GM19099 (cell line): ENCODE results near the gene DLK1.

Source experiments
- POLR2A ChIP-seq: IDR thresholded peaks from 3 replicates; pipeline ENCODE4 v1.6.1; 2011; ENCODE audit warnings: low read depth; ENCODE audit not compliant: insufficient read length; ENCODE audit errors: extremely low read depth

DLK1 gene

DNA sequence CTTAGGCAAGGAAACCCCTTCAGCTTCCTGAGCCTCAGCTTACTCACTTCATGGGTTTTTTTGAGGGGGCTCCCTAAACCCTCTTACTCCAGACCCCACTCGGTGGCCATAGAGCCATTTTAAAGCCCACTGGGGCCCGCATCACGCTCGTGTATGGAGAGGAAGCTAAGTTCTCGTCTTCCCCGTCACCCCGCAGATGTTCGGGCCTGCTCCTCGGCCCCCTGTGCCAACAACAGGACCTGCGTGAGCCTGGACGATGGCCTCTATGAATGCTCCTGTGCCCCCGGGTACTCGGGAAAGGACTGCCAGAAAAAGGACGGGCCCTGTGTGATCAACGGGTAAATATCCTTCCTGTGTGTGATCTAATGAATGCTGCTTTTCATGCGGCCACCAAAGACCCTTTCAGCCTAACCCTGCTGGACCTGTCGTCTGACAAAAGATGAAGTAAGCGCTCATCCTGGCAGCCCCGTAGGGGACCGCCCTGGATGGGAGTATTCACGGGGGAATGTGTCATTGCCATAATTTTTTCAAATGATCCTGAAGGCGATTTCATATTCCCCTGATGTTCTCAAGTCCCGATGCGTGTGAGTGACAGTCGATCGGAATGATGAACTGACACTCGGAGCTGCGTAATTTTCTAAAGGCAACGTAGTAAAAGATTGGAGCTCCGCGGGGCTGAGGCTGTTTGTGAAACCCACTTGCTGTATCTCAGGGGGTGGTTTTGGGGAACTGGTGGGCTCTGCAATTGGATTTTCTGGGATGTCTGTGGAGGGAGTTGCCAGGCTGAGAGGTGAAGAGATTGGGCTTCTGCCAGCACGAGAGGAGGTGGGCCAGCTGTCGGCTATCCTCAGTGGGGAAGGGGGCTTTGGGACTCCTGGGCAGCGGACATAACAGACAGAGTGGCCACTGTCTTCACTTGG is 5.4 kb downstream of the DLK1 start:
- TF ChIP-seq POLR2A = no peak

DNA sequence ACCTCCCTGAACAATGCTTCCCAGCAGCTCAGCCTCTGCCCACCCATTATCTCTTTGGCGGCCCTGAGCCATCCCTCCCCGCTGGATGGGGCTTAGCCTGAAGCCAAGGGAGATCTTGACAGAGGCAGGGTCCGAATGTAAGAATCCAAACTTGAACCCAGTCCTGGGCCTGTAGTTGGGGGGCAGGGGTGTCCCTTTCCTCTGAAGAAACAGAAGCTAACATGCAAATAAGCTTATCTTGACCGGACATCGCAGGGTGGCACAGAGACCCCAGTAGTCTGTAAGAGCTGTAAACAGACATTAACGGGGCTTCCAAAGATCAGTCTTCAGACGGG is 6.0 kb downstream of the DLK1 start:
- TF ChIP-seq POLR2A = no peak

DNA sequence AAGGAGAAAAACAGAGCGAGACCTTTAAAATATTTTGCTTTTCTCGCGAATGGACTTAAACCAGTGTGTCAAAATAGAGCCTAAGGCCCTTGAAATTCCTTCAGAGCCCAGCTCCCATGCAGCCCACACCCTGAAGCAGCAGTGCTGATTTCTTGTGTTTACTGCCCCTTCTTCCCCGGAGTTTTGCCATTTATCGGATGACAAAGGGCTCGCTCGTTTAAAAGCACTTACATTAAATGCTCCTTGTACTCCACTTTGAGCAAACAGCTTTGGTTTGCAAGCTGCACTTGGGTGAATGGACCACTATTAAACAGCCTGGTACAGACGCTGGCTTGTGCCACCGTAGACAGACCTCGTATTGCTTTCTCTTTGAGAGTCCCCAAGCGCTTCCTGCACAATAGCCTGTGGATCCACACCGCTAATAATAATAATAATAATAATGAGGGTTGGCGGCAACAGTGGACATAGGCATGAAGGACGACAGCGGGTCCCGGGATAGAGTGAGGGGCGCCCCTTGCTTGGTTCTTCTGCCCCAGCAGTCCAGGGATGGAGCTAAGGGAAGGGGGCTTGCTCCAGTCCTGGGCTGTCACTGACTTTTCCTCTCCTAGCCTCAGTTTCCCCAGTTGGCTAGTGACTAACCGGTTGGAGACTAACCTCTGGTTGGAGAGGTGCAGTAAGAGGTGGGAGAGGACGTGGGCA is 6.6 kb downstream of the DLK1 start:
- no peak for TF ChIP-seq POLR2A

DNA sequence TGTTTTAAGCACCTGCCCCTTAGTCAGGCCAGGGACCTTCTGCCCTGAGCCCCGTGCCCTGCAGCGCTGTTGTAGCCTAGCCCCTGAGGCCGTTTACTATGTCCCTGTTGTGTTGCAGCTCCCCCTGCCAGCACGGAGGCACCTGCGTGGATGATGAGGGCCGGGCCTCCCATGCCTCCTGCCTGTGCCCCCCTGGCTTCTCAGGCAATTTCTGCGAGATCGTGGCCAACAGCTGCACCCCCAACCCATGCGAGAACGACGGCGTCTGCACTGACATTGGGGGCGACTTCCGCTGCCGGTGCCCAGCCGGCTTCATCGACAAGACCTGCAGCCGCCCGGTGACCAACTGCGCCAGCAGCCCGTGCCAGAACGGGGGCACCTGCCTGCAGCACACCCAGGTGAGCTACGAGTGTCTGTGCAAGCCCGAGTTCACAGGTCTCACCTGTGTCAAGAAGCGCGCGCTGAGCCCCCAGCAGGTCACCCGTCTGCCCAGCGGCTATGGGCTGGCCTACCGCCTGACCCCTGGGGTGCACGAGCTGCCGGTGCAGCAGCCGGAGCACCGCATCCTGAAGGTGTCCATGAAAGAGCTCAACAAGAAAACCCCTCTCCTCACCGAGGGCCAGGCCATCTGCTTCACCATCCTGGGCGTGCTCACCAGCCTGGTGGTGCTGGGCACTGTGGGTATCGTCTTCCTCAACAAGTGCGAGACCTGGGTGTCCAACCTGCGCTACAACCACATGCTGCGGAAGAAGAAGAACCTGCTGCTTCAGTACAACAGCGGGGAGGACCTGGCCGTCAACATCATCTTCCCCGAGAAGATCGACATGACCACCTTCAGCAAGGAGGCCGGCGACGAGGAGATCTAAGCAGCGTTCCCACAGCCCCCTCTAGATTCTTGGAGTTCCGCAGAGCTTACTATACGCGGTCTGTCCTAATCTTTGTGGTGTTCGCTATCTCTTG is 7.6 kb downstream of the DLK1 start:
- no peak for TF ChIP-seq POLR2A

DNA sequence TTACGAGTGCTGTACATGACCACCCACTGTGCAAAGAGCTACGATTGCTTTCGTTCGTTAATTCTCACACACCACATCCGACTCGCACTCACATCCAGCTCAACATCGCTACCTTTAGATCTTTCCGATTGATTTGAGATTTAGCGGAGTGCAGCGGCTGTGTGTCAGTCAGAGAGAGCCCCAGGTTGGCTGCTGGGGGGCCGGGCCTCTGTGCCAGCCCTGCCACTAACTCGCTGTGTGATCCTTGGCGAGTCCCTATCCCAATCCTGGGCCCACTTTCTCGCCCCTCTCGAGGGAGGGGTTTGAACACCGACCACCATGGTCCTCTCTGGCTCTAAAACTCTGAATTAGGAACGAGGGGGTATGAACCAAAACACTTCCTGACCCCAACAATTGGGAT is 8.6 kb downstream of the DLK1 start:
- no peak for TF ChIP-seq POLR2A

DNA sequence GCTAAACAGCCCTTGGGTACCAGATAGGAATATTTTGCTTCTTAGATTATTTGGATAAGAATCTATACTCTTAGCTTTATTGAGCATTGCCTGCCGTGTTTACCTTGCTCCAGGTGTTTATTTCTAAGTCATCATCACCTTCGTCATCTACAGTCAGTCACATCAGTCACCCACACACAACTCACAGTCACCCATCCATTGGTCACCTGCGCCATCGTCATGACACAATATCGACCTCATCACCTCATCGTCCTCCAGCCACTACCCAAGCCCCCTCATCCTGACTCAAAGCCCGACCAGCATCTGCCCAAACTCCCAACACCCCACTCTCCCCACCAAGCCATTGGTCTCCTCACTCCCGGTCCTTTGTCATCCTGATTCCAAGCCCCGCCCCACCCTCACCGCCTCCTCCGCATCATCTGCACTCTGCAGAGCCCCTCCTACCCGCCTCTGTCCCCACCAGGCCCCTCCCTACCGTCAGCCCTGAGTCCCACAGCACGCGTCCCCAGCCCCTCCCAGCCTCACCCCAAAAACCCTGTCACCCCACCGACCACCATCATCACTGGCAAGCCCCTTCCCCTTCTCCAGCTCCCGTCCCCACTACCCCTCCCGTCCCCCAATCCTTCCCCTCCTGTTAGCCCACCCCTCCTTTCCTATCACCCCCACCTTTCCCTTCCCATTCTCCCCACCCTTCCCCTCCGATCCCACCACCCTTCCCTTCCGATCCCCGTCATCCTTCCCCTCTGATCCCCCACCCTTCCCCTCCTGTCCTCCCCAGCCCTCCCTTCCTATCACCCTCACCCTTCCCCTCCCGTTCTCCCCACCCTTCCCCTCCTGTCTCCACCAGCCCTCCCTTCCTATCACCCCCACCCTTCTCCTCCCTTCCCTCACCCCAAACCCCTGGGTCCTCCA is 9.8 kb downstream of the DLK1 start:
- TF ChIP-seq POLR2A = no peak

DNA sequence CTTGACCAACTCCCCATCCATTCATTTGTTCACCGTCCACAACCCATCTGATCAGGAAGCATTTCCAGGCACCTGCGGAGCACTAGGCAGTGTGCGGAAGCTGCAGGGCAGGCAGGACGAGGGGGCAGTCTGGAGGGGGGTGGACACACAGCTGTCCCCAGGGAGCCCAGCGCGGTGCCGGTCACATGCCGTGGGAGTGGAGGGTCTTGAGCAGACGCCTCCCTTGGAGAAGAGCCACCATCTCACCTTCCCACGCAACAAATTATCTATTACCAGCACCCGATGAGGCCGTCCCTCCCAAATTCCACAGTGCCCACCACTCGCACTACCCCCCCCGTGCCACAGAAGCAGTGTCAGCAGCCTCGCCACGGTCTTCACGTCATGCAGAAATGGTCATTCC is 10.8 kb downstream of the DLK1 start:
- no peak for TF ChIP-seq POLR2A

DNA sequence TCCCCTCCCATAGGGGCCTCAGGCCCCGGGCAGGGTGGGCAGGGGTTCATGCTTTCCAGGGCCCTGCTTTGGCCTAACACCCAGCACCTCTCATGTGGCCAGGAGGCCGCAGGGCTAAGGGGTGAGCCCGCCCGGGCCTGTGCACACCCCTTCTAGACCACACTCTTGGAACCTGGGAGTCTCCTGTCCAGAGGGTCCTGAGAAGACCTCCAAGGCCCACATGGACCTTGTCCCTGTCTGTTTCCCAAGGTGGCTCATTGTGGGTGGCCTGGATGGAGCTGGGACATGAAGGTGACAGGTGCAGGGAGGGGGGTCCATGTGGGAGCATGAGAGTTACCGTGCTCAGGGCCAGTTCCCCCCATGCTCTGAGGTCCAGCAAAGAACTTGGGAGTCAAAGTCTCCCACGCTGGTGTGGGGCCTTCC is 11.6 kb downstream of the DLK1 start:
- TF ChIP-seq POLR2A = no peak

DNA sequence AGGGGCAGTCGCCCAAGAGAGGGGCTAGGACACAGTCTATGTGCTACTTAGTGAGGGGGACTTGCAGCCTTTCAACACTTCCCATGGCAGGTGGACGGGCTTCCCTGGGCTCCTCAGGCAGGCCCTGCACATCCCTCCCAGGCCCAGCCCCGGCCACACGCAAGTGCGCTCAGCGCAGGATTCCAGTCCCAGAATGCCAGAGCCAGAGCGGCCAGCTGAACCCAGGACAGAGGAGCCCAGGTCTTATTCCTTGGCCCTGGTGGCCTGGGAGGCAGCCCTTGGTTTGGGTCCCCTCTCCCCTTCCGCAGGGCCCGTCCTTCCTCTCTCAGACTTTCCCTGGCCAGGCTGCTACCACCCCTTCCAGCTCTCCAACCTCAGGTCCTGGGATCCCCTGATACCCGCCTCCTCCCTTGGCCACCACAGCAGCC is 12.0 kb downstream of the DLK1 start:
- no peak for TF ChIP-seq POLR2A

DNA sequence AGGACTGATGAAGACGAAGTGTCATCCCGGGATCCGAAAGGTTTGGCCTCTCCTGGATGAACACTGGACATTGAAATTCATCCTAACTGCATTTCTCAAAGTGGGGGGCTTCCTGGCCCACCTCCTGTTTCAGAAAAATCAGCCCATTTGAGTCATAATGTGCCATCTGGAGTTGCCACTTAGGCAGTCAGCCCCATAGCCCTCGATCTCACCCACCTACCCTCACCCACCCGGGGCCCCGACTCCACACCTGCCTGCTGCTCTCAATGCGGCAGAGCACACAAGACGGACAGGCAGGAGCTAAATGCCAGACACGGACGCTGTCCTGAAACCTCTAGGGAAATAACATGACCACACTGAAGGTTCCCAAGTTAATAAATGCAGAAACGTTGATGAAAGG is 12.6 kb downstream of the DLK1 start:
- no peak for TF ChIP-seq POLR2A

DNA sequence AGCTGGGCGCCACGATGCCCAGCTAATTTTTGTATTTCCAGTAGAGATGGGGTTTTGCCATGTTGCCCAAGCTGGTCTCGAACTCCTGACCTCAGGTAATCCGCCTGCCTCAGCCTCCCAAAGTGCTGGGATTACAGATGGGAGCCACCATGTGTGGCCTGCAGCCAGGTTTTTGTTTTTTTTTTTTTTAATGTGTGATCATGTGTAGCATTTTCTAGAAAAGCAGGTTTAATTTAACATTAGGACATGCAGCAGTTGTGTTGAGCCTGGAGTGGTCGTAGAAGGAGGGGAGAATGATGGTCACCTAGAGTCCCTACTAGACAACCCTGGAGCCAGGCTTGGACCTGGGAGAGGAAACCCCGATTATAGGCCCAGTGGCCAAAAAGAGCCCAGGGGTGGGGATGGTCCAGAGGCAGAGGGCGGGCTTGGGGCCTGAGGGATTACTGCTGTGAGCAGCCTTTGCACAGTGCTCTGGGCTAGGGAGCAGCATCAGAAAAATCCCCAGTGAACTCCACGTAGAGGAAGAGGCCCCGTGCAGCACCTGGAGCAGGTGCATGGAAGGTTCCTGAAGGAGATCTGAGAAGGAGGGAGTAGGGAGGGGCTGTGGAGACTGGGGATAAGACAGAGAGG is 13.6 kb downstream of the DLK1 start:
- no peak for TF ChIP-seq POLR2A

DNA sequence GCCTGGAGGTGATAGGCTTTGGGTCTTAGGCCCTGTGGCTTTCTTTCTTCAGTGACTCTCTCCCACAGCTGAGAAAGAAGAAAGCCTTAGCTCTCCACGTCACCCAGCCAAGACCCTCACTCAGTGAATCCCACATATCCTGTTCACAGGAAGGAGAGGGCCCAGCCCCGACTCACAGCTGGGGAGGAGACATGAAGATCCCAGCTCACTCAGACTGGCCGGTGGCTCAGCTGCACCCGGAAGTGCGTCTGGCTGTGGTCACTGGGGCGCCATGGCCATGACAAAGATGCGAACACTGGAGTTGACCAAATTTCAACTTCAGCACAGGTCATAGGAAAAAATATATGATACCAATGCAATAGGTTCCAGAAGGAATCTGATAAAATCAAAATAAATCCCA is 14.2 kb downstream of the DLK1 start:
- no peak for TF ChIP-seq POLR2A

DNA sequence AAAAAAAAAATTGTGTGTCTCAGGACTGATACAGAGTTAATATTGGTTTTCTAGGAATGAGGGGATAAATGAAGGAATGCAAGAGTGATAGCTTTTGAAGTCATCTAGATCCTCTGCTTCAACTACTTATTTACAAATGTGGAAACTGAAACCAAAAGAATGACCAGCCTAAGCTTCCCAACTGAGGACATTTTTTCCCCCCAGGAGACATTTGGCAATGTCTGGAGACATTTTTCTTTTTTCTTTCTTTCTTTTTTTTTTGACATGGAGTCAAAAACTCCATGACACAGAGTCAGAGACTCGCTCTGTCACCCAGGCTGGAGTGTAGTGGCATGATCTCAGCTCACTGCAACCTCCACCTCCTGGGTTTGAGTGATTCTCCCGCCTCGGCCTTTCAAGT is 15.3 kb downstream of the DLK1 start:
- TF ChIP-seq POLR2A = no peak

DNA sequence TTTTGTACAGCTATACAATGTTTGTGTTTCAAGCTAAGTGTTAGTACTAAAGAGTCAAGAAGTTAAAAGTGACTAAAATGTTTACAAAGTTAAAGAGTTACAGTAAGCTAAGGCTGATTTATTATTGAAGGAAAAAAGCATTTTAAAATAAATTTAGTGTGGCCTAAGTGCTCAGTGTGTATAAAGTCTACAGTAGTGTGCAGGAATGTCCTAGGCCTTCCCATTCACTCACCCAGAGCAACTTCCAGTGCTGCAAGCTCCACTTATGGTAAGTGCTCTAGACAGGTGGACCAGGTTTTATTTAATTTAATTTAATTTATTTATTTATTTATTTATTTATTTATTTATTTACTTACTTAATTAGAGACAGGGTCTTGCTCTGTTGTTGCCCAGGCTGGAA is 19.6 kb downstream of the DLK1 start:
- TF ChIP-seq POLR2A = no peak
